Measurements from ENCODE around the gene ATP6V1B1. TPM values are rescaled to one million over a fixed set of nuclear protein-coding genes. Genes with fewer than 3 reads are reported as not detected.
A peak's percentile ranks its signal among the peaks of the same experiment; 100 is the strongest.

ATP6V1B1 gene
- total and polyA plus RNA-seq, 2 of the 13 experiments (the other 11 are each of a cell fraction or from before 2014, with no cell fraction given): 0.58 to 1.6 TPM

DNA sequence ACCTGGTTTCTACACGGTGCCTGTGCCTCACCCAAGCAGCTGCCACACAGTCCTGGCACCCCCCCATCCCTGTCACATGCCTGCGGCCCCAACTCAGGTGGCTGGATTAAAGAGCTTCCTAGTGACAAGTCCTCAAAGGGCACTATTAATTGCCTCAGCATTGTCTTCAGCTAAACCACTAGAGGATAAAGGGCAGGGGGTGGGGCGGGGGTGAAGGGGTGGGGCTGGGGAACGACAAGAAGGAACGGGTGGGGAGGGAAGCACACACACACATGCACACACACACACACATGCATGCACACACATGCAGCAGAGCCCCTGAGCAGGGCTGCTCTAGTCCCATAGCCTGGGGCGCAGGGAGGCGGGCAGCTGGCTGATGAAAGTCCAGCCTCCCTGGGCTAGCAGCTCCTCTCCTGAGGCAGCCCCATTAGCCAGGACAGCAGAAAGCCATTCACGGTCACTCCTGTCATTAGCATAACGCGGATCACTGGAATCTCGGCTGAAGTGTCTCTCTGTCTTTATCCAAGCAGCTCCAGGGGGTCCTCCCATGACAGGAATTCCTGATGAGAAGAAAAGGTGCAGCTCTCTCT is 66.4 kb downstream of the ATP6V1B1 start (continued):
- TF ChIP-seq, protein P1, sequence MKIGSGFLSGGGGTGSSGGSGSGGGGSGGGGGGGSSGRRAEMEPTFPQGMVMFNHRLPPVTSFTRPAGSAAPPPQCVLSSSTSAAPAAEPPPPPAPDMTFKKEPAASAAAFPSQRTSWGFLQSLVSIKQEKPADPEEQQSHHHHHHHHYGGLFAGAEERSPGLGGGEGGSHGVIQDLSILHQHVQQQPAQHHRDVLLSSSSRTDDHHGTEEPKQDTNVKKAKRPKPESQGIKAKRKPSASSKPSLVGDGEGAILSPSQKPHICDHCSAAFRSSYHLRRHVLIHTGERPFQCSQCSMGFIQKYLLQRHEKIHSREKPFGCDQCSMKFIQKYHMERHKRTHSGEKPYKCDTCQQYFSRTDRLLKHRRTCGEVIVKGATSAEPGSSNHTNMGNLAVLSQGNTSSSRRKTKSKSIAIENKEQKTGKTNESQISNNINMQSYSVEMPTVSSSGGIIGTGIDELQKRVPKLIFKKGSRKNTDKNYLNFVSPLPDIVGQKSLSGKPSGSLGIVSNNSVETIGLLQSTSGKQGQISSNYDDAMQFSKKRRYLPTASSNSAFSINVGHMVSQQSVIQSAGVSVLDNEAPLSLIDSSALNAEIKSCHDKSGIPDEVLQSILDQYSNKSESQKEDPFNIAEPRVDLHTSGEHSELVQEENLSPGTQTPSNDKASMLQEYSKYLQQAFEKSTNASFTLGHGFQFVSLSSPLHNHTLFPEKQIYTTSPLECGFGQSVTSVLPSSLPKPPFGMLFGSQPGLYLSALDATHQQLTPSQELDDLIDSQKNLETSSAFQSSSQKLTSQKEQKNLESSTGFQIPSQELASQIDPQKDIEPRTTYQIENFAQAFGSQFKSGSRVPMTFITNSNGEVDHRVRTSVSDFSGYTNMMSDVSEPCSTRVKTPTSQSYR (CRISPR knock-in tag; IDR thresholded peaks at IDR 0.05; ENCODE audit: borderline replicate concordance): no peak
- TF ChIP-seq GATA4 (IDR thresholded peaks at IDR 0.05; ENCODE audit: borderline replicate concordance, low read depth) (no peak), SALL1 (CRISPR knock-in tag; IDR thresholded peaks at IDR 0.05) (peak; percentile 19; the same call in 1 of the 2 replicates), SMAD1 (CRISPR knock-in tag; IDR thresholded peaks at IDR 0.05; ENCODE audit: borderline replicate concordance, low read depth) (no peak), ZNF446 (CRISPR knock-in tag; IDR thresholded peaks at IDR 0.05) (no peak; the same call in 1 of the 2 replicates), JUND (CRISPR knock-in tag; IDR thresholded peaks at IDR 0.05) (no peak), ZNF331 (CRISPR knock-in tag; IDR thresholded peaks at IDR 0.05) (no peak), ZFP90 (CRISPR knock-in tag; IDR thresholded peaks at IDR 0.05; ENCODE audit: borderline replicate concordance) (no peak), FOXM1 (CRISPR knock-in tag; IDR thresholded peaks at IDR 0.05) (no peak), SMARCC2 (IDR thresholded peaks at IDR 0.05) (no peak), USF2 (IDR thresholded peaks at IDR 0.05; ENCODE audit: low read depth, low read length) (no peak), USF2 (CRISPR knock-in tag; IDR thresholded peaks at IDR 0.05; ENCODE audit: borderline replicate concordance) (no peak), AKNA (CRISPR knock-in tag; IDR thresholded peaks at IDR 0.05; ENCODE audit: borderline replicate concordance) (no peak)
- TF ChIP-seq, protein P2, sequence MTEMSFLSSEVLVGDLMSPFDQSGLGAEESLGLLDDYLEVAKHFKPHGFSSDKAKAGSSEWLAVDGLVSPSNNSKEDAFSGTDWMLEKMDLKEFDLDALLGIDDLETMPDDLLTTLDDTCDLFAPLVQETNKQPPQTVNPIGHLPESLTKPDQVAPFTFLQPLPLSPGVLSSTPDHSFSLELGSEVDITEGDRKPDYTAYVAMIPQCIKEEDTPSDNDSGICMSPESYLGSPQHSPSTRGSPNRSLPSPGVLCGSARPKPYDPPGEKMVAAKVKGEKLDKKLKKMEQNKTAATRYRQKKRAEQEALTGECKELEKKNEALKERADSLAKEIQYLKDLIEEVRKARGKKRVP (CRISPR knock-in tag; IDR thresholded peaks at IDR 0.05): 0 out of 4 replicates have a peak, but pooled peaks of 1 of the 2 experiments have one; percentile 46
- TF ChIP-seq, protein P3, sequence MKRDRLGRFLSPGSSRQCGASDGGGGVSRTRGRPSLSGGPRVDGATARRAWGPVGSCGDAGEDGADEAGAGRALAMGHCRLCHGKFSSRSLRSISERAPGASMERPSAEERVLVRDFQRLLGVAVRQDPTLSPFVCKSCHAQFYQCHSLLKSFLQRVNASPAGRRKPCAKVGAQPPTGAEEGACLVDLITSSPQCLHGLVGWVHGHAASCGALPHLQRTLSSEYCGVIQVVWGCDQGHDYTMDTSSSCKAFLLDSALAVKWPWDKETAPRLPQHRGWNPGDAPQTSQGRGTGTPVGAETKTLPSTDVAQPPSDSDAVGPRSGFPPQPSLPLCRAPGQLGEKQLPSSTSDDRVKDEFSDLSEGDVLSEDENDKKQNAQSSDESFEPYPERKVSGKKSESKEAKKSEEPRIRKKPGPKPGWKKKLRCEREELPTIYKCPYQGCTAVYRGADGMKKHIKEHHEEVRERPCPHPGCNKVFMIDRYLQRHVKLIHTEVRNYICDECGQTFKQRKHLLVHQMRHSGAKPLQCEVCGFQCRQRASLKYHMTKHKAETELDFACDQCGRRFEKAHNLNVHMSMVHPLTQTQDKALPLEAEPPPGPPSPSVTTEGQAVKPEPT (CRISPR knock-in tag; IDR thresholded peaks at IDR 0.05; ENCODE audit: low read depth): 0 out of 2 replicates have a peak, but pooled peaks have one; percentile 14
- TF ChIP-seq, protein P4, sequence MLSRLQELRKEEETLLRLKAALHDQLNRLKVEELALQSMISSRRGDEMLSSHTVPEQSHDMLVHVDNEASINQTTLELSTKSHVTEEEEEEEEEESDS (CRISPR knock-in tag; IDR thresholded peaks at IDR 0.05; ENCODE audit: borderline replicate concordance): no peak

Measured in HepG2 (cell line).